ENCODE measurements around the gene MKLN1.

Gene MKLN1

DNA sequence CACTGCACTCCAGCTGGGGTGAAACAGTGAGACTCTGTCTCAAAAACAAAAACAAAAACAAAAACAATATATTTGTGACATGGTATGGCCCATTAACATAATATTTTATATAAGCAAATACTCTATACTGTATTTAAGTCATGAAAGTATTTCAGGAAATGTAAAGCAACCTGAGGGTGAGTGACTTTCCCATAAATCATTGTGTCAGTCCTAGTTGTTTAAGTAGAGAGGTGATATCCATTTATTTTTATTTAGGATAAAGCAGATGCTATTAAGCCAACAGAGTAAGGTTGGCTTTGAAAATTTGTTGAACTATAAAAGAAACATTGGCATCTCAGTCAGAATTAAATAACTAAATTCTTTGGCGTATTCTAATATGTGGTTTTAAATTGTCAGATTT is 60.5 kb downstream of the MKLN1 start:
- no peak overlapping the region for H3K4me3 ChIP-seq (ENCODE audit: insufficient read depth, low read depth, low read length)
- 100% methylated on average over 1 of the region's 1 CpG for WGBS, 2 experiments

DNA sequence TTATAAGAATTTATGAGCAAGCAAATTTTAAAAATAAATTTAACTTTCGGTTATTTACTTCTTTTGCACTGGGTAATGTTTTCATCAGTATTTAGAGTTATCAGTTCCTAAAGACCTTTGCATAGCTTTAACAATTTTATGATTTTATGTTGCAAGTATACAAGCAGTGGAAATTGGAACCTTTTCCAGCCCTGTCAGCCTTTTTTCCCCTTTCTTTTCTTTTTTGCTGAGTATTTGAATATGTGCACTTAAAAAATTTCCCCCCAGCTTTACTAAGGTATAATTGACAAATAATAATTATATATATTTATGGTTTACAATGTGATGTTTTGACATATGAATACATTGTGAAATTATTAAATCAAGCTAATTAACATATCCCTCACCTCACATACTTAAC is 62.6 kb downstream of the MKLN1 start:
- H3K27ac ChIP-seq (ENCODE audit: insufficient read depth, low read depth, low read length, poor library complexity, severe bottlenecking), result no peak overlapping the region
- no peak overlapping the region for H3K4me3 ChIP-seq (ENCODE audit: insufficient read depth, low read depth, low read length)
- no peaks in the 10 kb centered on the region for H3K4me1 ChIP-seq (ENCODE audit: control insufficient read depth, insufficient read depth, low read length)
- 100% methylated on average over 1 of the region's 1 CpG; no CpG with 5 or more reads in 1 of the 2 experiments for WGBS, 2 experiments
- no peaks in the 10 kb centered on the region for H3K27me3 ChIP-seq (ENCODE audit: control insufficient read depth, insufficient read depth, low read length, poor library complexity, severe bottlenecking)
- H3K9me3 ChIP-seq (ENCODE audit: control insufficient read depth, low read length), result no peaks in the 10 kb centered on the region
- H3K36me3 ChIP-seq (ENCODE audit: control insufficient read depth, insufficient read depth, low read length), result no peaks in the 10 kb centered on the region

More for the DNA sequence above, 60.5 kb downstream of the MKLN1 start:
- Histone ChIP-seq H3K4me1 (ENCODE audit: control insufficient read depth, insufficient read depth, low read length) (no peaks in the 10 kb centered on the region), H3K27ac (ENCODE audit: insufficient read depth, low read depth, low read length, poor library complexity, severe bottlenecking) (no peak overlapping the region), H3K27me3 (ENCODE audit: control insufficient read depth, insufficient read depth, low read length, poor library complexity, severe bottlenecking) (no peaks in the 10 kb centered on the region), H3K36me3 (ENCODE audit: control insufficient read depth, insufficient read depth, low read length) (no peaks in the 10 kb centered on the region), H3K9me3 (ENCODE audit: control insufficient read depth, low read length) (no peaks in the 10 kb centered on the region)

DNA sequence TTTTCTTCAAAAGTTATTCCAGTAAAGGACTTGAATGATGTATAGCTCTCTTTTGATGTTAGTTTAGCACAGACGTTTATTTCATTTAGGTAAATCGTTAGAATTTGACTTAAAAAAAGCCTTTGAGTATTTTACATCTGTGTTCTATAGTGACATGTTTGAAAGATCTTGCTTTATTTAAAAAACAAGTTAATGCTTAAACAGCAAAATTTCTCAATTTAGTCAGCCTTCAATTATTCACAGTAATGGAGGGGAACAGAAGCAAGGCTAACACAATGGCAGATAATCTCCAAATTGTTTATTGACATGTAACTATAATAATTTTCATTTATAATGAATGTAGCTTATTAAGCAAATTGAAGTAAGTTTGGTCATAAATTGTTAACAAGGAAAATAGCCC is 63.5 kb downstream of the MKLN1 start:
- 100% methylated on average over 2 of the region's 2 CpGs; no CpG with 5 or more reads in 1 of the 2 experiments for WGBS, 2 experiments
- no peaks in the 10 kb centered on the region for H3K9me3 ChIP-seq (ENCODE audit: control insufficient read depth, low read length)
- no peak overlapping the region for H3K4me3 ChIP-seq (ENCODE audit: insufficient read depth, low read depth, low read length)
- H3K27ac ChIP-seq (ENCODE audit: insufficient read depth, low read depth, low read length, poor library complexity, severe bottlenecking), result no peak overlapping the region
- no peaks in the 10 kb centered on the region for H3K36me3 ChIP-seq (ENCODE audit: control insufficient read depth, insufficient read depth, low read length)
- H3K27me3 ChIP-seq (ENCODE audit: control insufficient read depth, insufficient read depth, low read length, poor library complexity, severe bottlenecking), result no peaks in the 10 kb centered on the region
- no peaks in the 10 kb centered on the region for H3K4me1 ChIP-seq (ENCODE audit: control insufficient read depth, insufficient read depth, low read length)

DNA sequence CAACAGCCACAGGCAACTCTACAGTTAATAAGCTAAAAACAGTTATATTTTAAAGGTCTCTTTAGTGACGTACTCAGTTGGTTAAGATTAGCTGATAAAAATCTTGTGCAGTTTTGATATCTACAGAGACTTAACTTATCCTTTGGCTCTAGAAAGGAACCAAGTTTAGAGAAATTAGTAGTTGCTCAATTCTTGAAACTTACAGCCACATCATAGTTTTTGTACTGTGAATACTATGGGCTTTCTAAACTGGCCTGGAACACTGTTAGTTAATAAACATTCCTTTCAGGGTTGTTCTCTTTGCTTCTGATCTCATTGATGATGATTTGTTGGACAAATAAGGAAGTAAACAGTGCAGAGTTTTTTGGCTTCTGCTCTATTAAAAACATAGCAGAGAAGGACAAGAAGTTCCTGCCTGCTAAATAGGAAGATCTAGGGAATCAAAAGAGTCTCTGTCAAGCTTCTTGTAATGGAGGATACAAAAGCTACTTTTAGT is 73.1 kb downstream of the MKLN1 start:
- Histone ChIP-seq H3K4me1 (ENCODE audit: control insufficient read depth, insufficient read depth, low read length) (no peaks in the 10 kb centered on the region), H3K4me3 (ENCODE audit: insufficient read depth, low read depth, low read length) (no peak overlapping the region), H3K36me3 (ENCODE audit: control insufficient read depth, insufficient read depth, low read length) (peaks cover 15% of the 10 kb centered on the region), H3K27me3 (ENCODE audit: control insufficient read depth, insufficient read depth, low read length, poor library complexity, severe bottlenecking) (no peaks in the 10 kb centered on the region), H3K9me3 (ENCODE audit: control insufficient read depth, low read length) (no peaks in the 10 kb centered on the region), H3K27ac (ENCODE audit: insufficient read depth, low read depth, low read length, poor library complexity, severe bottlenecking) (no peak overlapping the region)
- 100% methylated on average over 1 of the region's 1 CpG for WGBS, 2 experiments

DNA sequence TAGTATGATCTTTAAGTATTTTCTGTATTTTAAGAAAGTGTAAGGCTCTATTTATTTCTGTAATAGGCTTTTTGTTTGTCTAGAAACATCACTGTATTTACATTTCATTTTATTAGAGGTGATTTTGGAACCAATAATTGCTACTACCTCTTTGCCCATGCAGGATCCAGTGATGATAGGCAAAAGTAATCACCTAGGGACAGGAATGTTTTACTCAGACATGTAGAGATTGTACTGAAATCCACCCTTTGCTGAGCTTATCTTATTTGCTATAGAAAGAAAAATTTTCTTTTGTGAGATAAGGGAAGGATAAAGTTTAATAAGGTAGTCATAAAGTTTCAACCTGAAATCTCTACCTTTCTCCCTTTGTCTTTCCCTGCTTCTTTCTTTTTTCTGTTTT is 73.5 kb downstream of the MKLN1 start:
- no peak overlapping the region for H3K27ac ChIP-seq (ENCODE audit: insufficient read depth, low read depth, low read length, poor library complexity, severe bottlenecking)
- H3K9me3 ChIP-seq (ENCODE audit: control insufficient read depth, low read length), result no peaks in the 10 kb centered on the region
- peaks cover 15% of the 10 kb centered on the region for H3K36me3 ChIP-seq (ENCODE audit: control insufficient read depth, insufficient read depth, low read length)
- H3K27me3 ChIP-seq (ENCODE audit: control insufficient read depth, insufficient read depth, low read length, poor library complexity, severe bottlenecking), result no peaks in the 10 kb centered on the region
- H3K4me1 ChIP-seq (ENCODE audit: control insufficient read depth, insufficient read depth, low read length), result no peaks in the 10 kb centered on the region
- no peak overlapping the region for H3K4me3 ChIP-seq (ENCODE audit: insufficient read depth, low read depth, low read length)

DNA sequence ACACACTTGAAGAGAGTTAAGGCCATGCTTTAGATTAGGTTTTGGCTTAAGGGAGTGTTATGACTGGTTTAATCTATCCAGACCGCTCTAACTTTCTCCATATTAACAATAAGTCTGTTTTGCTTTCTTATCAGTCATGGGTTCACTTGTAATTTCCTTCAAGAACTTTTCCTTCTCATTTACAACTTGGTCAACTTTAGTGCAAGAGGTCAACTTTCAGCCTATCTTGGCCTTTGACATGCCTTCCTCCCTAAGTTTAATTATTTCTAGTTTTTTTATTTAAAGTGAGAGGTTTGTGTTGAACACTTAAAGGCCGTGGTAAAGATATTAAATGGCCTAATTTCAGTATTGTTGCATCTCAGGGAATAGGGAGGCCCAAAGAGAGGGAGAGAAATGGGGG is 75.6 kb downstream of the MKLN1 start:
- peaks cover 15% of the 10 kb centered on the region for H3K36me3 ChIP-seq (ENCODE audit: control insufficient read depth, insufficient read depth, low read length)
- no peak overlapping the region for H3K4me3 ChIP-seq (ENCODE audit: insufficient read depth, low read depth, low read length)

DNA sequence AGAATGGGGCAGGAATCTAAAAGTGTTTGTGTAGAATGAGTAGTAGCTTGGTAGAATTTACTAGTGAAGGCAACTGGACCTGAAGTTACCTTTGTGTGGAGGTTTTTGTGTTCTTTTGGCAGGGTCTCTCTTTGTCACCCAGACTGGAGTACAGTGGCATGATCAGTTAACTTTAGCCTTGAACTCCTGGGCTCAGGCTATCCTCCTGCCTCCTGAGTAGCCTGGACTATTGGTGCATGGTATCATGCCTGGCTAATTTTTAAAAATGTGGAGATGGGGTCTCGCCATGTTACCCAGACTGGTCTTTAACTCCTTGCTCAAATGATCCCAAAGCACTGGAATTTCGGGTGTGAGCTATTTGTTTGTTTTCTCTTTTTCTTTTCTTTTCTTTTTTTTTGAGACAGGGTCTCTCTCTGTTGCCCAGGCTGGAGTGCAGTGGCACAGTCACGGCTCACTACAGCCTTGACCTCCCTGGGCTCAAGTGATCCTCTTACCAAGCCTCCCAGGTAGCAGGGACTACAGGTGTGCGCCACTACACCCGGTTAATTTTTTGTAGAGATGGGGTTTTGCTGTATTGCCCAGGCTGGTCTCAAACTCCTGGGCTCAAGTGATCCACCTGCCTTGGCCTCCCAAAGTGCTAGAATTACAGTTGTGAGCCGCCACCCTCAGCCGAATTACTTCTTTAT is 76.7 kb downstream of the MKLN1 start:
- H3K4me3 ChIP-seq (ENCODE audit: insufficient read depth, low read depth, low read length), result no peak overlapping the region
- H3K9me3 ChIP-seq (ENCODE audit: control insufficient read depth, low read length), result no peaks in the 10 kb centered on the region
- no peak overlapping the region for H3K27ac ChIP-seq (ENCODE audit: insufficient read depth, low read depth, low read length, poor library complexity, severe bottlenecking)
- no peaks in the 10 kb centered on the region for H3K27me3 ChIP-seq (ENCODE audit: control insufficient read depth, insufficient read depth, low read length, poor library complexity, severe bottlenecking)
- peaks cover 4% of the 10 kb centered on the region for H3K4me1 ChIP-seq (ENCODE audit: control insufficient read depth, insufficient read depth, low read length)
- H3K36me3 ChIP-seq (ENCODE audit: control insufficient read depth, insufficient read depth, low read length), result peaks cover 15% of the 10 kb centered on the region
- WGBS, 2 experiments, result 94 to 96% methylated on average over 7 of the region's 7 CpGs

More for the DNA sequence above, 75.6 kb downstream of the MKLN1 start:
- Histone ChIP-seq H3K4me1 (ENCODE audit: control insufficient read depth, insufficient read depth, low read length) (no peaks in the 10 kb centered on the region), H3K27ac (ENCODE audit: insufficient read depth, low read depth, low read length, poor library complexity, severe bottlenecking) (no peak overlapping the region), H3K27me3 (ENCODE audit: control insufficient read depth, insufficient read depth, low read length, poor library complexity, severe bottlenecking) (no peaks in the 10 kb centered on the region), H3K9me3 (ENCODE audit: control insufficient read depth, low read length) (no peaks in the 10 kb centered on the region)
- WGBS, 2 experiments, result 96 to 97% methylated on average over 2 of the region's 2 CpGs

DNA sequence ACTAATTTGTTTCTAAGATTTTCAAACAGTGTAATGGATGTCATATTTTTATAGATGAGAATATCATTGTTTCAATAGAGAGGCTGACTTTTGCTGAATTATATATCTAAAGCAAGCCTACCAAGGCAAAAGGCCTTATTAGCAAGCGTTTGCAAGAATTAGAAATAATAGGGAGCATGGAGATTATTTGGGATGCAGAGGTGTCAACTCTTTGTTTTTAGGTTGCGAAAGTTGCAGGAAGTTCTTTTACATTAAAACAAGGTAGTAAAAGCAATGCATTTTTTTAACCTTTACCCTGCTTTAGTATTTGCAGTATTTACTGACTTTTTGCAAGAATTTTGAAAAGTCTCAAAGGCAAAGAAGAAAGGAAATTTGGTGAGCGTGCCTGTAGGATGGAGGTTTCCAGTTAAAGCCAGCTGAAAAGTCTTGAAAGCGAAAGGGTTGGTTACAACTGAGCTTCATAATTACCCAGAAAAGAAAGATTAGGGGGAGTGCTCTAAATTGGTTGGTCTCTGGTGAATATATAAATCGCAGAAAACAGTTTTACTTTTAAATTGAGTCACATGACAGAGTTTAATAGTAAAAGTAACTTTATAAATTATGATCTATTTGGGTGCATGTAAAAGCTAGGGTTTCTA is 81.6 kb downstream of the MKLN1 start:
- no peaks in the 10 kb centered on the region for H3K27me3 ChIP-seq (ENCODE audit: control insufficient read depth, insufficient read depth, low read length, poor library complexity, severe bottlenecking)
- H3K4me1 ChIP-seq (ENCODE audit: control insufficient read depth, insufficient read depth, low read length), result peaks cover 4% of the 10 kb centered on the region
- 45 to 55% methylated on average over 4 to 5 of the region's 5 CpGs for WGBS, 2 experiments
- H3K9me3 ChIP-seq (ENCODE audit: control insufficient read depth, low read length), result no peaks in the 10 kb centered on the region
- H3K4me3 ChIP-seq (ENCODE audit: insufficient read depth, low read depth, low read length), result no peak overlapping the region
- no peaks in the 10 kb centered on the region for H3K36me3 ChIP-seq (ENCODE audit: control insufficient read depth, insufficient read depth, low read length)
- H3K27ac ChIP-seq (ENCODE audit: insufficient read depth, low read depth, low read length, poor library complexity, severe bottlenecking), result no peak overlapping the region

DNA sequence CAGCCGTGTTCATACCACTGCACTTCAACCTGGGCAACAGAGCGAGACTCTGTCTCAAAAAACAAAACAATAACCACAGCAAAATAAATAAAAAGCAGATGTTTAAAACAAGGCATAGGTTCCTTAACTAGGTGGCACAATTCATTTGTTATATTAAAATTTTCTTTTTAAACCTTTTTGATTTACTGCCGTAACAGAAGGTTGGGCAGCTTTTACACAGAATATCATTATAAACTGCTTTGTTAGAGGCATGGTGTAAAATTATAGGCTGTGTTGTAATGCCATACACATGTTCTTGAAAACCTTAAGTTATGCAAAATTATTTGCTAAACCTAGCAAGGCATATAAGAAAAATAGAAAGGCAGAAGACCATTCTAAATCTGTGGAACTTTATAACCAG is 84.4 kb downstream of the MKLN1 start:
- 92 to 96% methylated on average over 2 of the region's 3 CpGs for WGBS, 2 experiments
- no peaks in the 10 kb centered on the region for H3K9me3 ChIP-seq (ENCODE audit: control insufficient read depth, low read length)
- peaks cover 4% of the 10 kb centered on the region for H3K4me1 ChIP-seq (ENCODE audit: control insufficient read depth, insufficient read depth, low read length)
- no peak overlapping the region for H3K4me3 ChIP-seq (ENCODE audit: insufficient read depth, low read depth, low read length)
- no peaks in the 10 kb centered on the region for H3K27me3 ChIP-seq (ENCODE audit: control insufficient read depth, insufficient read depth, low read length, poor library complexity, severe bottlenecking)
- no peaks in the 10 kb centered on the region for H3K36me3 ChIP-seq (ENCODE audit: control insufficient read depth, insufficient read depth, low read length)
- no peak overlapping the region for H3K27ac ChIP-seq (ENCODE audit: insufficient read depth, low read depth, low read length, poor library complexity, severe bottlenecking)

DNA sequence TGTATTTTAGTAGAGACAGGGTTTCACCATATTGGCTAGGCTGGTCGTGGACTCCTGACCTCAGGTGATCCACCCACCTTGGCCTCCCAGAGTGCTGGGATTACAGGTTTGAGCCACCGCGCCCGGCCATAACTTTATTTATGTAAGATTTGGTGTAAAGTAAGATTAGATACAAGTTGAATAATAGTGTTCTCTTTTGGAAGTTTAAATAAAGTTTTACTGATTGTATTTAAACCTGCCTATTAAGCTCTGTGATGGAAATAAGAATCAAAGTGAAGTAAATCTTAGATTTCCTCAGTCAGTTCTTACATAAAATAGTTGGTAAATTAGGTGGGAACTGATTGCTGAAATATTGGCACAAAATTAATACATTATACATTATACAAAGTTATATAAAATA is 86.0 kb downstream of the MKLN1 start:
- 89 to 96% methylated on average over 4 of the region's 4 CpGs for WGBS, 2 experiments
- Histone ChIP-seq H3K36me3 (ENCODE audit: control insufficient read depth, insufficient read depth, low read length) (no peaks in the 10 kb centered on the region), H3K4me3 (ENCODE audit: insufficient read depth, low read depth, low read length) (no peak overlapping the region), H3K27me3 (ENCODE audit: control insufficient read depth, insufficient read depth, low read length, poor library complexity, severe bottlenecking) (no peaks in the 10 kb centered on the region), H3K27ac (ENCODE audit: insufficient read depth, low read depth, low read length, poor library complexity, severe bottlenecking) (no peak overlapping the region), H3K9me3 (ENCODE audit: control insufficient read depth, low read length) (no peaks in the 10 kb centered on the region), H3K4me1 (ENCODE audit: control insufficient read depth, insufficient read depth, low read length) (peaks cover 4% of the 10 kb centered on the region)

Data from ectodermal cell (in vitro differentiated cells).